NCI-H2107 (cell line): ENCODE results near the gene UBE2O.

Experiments
- DNase-seq: peaks from one replicate; lab custom pipeline; 2025; lab: John Stamatoyannopoulos, UW

Gene UBE2O

GRCh38 chr17:76485569-76485968 is 32.6 kb upstream of the UBE2O start:
- no peak for DNase-seq

GRCh38 chr17:76484228-76484725 is 31.3 kb upstream of the UBE2O start:
- DNase-seq, result no peak

- DNase-seq, result no peak
Measured at GRCh38 chr17:76481071-76481655, 28.2 kb upstream of the UBE2O start.

GRCh38 chr17:76480632-76481031 is 27.7 kb upstream of the UBE2O start:
- DNase-seq, result no peak

- no peak for DNase-seq
Measured at GRCh38 chr17:76479515-76480060, 26.6 kb upstream of the UBE2O start.

- DNase-seq, result no peak
Measured at GRCh38 chr17:76478730-76479514, 26.0 kb upstream of the UBE2O start.

GRCh38 chr17:76478097-76478496 is 25.1 kb upstream of the UBE2O start:
- DNase-seq, result no peak

- DNase-seq, result no peak
Measured at GRCh38 chr17:76477576-76477975, 24.6 kb upstream of the UBE2O start.

GRCh38 chr17:76476736-76477135 is 23.8 kb upstream of the UBE2O start:
- DNase-seq, result no peak

- DNase-seq, result no peak
Measured at GRCh38 chr17:76475302-76475701, 22.4 kb upstream of the UBE2O start.

- no peak for DNase-seq
Measured at GRCh38 chr17:76474894-76475293, 21.9 kb upstream of the UBE2O start.

GRCh38 chr17:76474238-76474637 is 21.3 kb upstream of the UBE2O start:
- DNase-seq, result no peak

GRCh38 chr17:76473541-76473985 is 20.6 kb upstream of the UBE2O start:
- no peak for DNase-seq

GRCh38 chr17:76472726-76473125 is 19.8 kb upstream of the UBE2O start:
- DNase-seq, result no peak

GRCh38 chr17:76472258-76472645 is 19.3 kb upstream of the UBE2O start:
- no peak for DNase-seq

GRCh38 chr17:76471498-76472257 is 18.7 kb upstream of the UBE2O start:
- DNase-seq, result no peak

- no peak for DNase-seq
Measured at GRCh38 chr17:76469991-76470739, 17.2 kb upstream of the UBE2O start.

- DNase-seq, result no peak
Measured at GRCh38 chr17:76469076-76469990, 16.4 kb upstream of the UBE2O start.

- DNase-seq, result no peak
Measured at GRCh38 chr17:76468634-76469010, 15.7 kb upstream of the UBE2O start.

GRCh38 chr17:76467809-76468633 is 15.1 kb upstream of the UBE2O start:
- DNase-seq, result no peak
